ENCODE results near the gene ZNF488.

- TF ChIP-seq CTCF (IDR thresholded peaks at IDR 0.05 in 8 of 11, conservative IDR thresholded peaks at IDR 0.05 in 3 of 11) = no peak
- TF ChIP-seq POLR2AphosphoS5 (IDR thresholded peaks at IDR 0.05) = no peak
- TF ChIP-seq POLR2A (IDR thresholded peaks at IDR 0.05) = no peak
These were observed 28.2 kb upstream of the ZNF488 start for GRCh38 chr10:47412177-47412730.
